Activated CD4-positive, alpha-beta T cell treated with anti-CD3 and anti-CD28 coated beads, Interleukin-2, amount 50 U/mL, for 48 hours (primary cell): ENCODE data around the gene AP4M1.
"Not testable (repeated sequence)": the region's sequence is repeated elsewhere in the genome, so short reads cannot be mapped to it uniquely, and the experiment has no call there.

Experiments
- DNase-seq, 2 experiments: peaks; one replicate each; pipeline ENCODE4 v3.0.0-alpha.2; 2020

Gene AP4M1

DNA sequence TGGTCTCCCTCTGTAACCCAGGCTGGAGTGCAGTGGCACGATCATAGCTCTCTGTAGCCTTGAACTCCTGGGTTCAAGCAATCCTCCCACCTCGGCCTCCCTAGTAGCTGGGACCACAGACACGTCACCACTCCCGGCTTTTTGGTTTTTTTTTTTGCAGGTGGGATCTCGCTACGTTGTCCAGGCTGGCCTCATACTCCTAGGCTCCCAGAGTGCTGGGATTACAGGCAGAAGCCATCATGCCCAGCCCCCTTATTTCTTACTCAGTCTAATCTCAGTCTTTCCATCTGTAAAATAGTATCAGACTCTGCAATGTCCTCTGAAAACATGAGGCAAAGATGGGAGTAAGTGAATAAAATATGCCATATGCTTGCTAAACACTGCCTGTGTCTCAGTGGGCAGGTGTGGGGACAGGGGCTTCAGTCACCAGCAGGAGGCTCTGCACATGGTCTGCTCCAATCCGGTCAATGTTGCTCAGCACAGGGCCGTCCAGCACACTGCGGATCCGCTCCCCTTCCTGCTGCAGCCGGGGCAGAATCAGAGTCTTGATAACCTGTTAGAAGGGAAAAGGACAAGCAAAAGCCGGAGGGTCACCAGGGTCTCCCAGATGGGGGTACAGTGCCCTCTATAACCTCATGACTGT is 8.2 kb downstream of the AP4M1 start:
- DNase-seq: no peak

DNA sequence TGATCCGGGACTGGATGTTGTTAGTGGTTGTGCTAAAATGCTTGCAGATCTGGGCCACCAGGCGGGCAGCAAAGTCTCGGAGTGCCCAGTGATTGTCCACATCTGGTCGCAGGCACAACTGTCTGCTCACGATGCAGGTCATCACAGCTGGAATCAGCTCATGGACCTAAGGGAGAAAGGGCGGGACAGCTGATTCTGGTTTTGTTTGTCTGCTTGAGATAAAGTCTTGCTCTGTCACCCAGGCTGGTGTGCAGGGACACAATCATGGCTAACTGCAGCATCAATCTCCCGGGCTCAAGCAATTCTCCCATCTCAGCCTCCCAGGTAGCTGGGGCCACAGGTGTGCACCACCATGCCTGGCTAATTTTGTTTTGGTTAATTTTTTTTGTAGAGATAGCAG is 9.7 kb downstream of the AP4M1 start:
- no peak for DNase-seq

- DNase-seq: no peak
Observed at GRCh38 chr7:100111914-100112313, 10.5 kb downstream of the AP4M1 start.

GRCh38 chr7:100115026-100115425 is 13.6 kb downstream of the AP4M1 start:
- DNase-seq: no peak

DNA sequence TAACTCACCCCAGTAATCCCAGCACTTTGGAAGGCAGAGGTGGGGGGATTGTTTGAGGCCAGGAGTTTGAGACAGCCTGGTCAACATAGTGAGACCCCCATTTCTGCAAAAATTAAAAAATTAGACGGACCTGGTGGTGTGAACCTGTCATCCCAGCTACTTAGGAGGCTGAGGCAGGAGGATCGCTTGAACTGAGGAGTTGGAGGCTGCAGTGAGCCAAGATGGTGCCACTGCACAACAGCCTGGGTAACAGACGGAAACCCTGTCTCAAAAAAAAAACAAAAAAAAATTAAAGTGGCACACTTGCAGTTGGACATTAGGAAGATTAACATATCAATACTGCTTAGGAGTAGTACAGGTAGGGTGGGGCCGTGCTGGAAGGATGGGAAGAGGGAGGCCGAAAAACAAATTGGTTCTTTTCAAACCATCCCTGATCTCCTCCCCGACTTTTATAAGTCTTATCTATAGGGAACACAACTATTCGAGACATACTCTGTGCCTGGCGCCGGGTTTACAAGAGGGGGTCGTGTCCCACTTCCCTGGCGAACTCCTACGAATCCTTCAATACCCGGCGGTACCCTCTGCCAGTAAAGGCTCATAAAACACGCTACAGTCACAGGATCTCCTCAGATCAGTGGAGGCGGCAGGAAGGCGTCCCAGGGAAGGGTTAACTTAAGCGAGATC is 17.1 kb downstream of the AP4M1 start:
- no peak for DNase-seq

GRCh38 chr7:100119072-100119969 is 17.9 kb downstream of the AP4M1 start, which contains the start of the genes CNPY4 and TAF6:
Gene CNPY4, plus strand, starts transcription at chr7:100119634. Its CDS starts 111 bp downstream, at chr7:100119745.
Gene TAF6, minus strand, starts transcription at chr7:100119358. Its CDS starts 5,149 bp downstream, at chr7:100114209.
- DNase-seq: peak; percentile 96 to 97

DNA sequence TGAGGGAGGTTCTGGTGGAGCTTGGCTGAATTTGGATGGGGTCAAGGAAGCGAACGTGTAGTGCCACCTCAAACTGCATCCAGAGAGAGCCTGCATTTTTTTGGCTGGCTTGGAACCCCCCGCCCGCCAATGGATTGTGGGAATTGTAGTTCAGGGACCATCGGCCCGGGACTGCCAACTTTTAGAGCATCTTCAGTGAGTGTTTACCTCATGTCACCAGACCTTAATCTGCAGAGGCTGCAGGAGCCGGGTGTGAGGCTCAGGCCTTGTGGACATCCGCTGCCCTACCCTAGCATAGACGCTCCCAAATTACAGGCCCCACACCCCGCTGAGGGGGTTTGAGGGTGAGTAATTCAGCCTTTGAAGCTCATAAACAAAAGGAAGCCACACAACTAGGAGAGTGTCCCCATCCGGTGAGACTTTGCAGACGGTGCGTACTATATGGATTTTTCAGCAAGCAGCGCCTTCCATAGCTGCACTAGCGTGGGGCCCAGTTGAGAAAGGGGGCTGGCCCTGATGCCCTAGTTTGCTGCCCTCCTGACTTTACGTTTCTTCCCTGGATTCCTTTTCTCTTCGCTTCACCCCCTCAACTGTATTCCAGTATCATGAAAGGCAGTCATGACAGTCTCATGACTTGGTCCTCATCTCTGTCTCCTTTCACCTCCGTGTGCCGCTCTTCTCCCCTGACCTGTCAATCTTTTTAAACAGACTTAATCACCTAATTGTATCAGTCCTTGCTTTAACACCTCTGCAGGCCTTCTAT is 18.7 kb downstream of the AP4M1 start:
- peak; percentile 71 to 78 for DNase-seq

GRCh38 chr7:100120733-100121036 is 19.2 kb downstream of the AP4M1 start:
- DNase-seq: no peak

GRCh38 chr7:100122067-100122466 is 20.6 kb downstream of the AP4M1 start:
- DNase-seq: no peak

DNA sequence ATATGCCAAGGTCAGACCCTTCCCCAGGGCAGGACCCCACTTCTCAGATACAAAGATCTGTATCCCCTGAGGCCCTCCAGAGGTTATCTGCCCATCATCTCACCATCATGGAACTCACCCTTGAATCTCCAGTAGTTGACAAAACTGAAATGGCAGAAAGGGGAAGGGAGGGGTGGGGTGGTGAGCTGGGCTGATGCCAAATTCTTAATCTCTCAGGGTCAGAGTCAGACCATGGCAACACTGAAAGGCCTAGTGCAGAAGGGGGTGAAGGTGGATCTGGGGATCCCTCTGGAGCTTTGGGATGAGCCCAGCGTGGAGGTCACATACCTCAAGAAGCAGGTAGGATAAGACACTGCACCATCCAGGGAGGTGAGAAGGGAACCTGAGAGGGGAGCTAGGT is 21.1 kb downstream of the AP4M1 start:
- DNase-seq: no peak

GRCh38 chr7:100124301-100125230 is 23.1 kb downstream of the AP4M1 start:
- no peak for DNase-seq

DNA sequence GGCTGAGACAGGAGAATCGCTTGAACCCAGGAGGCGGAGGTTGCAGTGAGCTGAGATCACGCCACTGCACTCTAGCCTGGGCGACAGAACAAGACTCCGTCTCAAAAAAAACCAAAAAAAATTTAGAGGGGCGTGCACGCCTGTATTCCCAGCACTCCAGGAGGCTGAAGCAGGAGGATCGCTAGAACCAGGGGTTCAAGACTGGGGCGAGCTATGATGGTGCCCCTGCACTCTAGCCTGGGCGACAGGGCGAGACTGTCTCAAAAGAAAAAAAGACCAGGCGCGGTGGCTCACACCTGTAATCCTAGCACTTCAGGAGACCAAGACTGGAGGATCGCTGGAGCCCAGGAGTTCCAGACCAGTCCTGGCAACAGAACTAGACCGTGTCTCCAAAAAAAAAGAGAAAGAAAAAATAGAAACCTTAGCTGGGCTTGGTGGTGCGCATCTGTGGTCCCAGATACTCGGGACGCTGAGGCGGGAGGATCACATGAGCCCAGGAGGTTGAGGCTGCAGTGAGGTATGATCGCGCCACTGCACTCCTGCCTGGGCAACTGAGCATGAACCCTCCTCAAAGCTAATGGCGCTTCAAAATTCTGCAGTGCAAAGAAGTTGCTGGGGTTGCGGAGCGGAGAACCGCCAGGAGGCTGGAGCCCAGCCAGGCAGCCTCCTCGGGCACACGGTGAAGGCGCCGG is 24.9 kb downstream of the AP4M1 start:
- DNase-seq: no peak

DNA sequence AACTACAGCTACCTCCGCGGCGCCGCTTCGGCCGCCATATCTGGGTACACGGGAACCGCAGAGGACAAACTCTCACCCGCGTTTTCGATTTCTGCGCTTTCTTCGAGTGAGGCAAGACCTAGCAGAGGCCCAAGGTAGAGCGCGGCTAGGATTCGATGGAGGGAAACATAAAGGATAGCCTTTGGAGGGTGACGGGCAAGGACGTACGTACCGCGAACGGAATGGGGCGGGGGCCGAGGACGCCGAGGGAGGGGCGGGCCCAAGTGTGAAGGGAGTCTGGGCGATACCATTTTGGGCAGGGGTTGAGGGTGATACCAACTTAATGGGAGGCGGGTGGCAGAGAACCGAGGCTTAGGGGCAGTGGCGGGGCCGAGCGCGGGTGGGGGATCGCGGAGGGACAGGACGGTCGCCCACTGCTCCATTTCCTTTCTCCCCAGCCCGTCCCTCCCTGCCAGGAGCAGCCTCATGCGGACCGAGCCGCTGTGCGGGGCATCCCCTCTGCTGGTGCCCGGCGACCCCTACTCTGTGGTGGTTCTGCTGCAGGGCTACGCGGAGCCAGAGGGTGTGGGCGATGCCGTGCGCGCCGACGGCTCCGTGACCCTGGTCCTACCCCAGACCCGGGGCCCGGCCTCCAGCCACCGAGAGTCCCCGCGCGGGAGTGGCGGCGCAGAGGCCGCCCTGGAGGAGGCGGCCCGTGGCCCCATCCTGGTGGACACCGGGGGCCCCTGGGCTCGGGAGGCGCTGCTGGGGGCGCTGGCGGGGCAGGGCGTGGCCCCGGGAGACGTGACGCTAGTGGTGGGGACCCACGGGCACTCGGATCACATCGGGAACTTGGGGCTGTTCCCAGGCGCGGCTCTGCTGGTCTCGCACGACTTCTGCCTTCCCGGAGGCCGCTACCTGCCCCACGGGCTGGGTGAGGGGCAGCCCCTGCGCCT is 25.8 kb downstream of the AP4M1 start, which contains the start of gene MBLAC1:
Gene MBLAC1 (plus strand): TSS at position 37 of the 935 bp plus-strand sequence. CDS start 429 bp downstream, at position 466.
- DNase-seq: peak; percentile 92 to 94

DNA sequence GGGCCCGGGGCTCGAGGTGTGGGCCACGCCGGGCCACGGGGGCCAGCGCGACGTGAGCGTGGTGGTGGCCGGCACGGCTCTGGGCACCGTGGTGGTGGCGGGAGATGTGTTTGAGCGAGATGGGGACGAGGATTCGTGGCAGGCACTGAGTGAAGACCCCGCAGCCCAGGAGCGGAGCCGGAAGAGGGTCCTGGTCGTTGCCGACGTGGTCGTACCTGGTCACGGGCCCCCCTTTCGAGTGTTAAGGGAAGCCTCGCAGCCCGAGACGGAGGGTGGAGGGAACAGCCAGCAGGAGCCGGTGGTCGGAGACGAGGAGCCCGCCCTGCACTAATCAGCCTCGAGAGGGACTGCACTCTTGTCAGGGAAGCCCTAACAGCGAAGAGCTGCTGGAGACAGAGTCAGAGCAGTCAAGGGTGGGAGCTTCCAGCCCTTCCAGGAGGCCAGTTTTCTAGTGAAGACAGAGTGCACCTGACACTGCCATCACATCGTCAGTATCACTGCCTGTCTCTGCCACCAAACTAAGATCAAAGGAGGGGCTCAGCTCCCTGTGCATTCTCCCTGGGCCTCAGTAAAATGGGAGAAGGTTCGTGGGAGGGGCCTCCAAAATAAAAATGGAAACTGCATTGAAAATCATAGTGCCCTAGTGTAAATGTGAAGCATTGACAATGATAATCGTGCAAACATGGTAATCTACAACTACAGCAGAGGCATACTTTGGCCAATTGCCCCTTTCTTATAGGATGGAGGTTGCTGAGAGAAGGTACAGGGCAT is 26.6 kb downstream of the AP4M1 start:
- peak; percentile 34 to 36 for DNase-seq

- no peak for DNase-seq
Observed at GRCh38 chr7:100128637-100128963, 27.2 kb downstream of the AP4M1 start.

- not testable (repeated sequence) for DNase-seq
Observed at GRCh38 chr7:100130220-100130607, 28.8 kb downstream of the AP4M1 start.

GRCh38 chr7:100130608-100131453 is 29.4 kb downstream of the AP4M1 start:
- peak; percentile 90 to 93 for DNase-seq

DNA sequence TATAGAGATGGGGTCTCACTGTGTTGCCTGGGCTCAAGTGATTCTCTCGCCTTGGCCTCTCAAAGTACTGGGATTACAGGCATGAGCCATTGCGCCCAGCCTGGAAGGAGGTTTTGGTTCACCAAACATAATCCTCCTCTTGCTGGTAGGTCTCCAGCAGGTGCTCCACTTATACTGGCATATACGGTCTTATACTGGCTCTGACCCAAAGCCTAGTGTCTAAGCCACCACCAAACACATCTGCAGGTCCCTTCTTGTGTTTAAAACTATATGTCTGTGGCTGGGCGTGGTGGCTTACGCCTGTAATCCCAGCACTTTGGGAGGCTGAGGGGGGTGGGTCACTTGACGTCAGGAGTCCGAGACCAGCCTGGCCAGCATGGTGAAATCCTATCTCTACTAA is 30.7 kb downstream of the AP4M1 start:
- no peak for DNase-seq
